MCF 10A (cell line): ENCODE results near the gene RPL7A. TPM values are rescaled to one million over a fixed set of nuclear protein-coding genes. Genes with fewer than 3 reads are reported as not detected.

Experiments used
- BruUV-seq: library from RNA; stranded (reverse); fragments of 400-500 nt; replicated peaks from 2 replicates; lab custom pipeline; 2021; lab: Mats Ljungman, UMichigan
- CTCF ChIA-PET: fragments of 300-600 bp; sonication (Branson Sonifier 250); formaldehyde crosslinking; extraction: SDS; loops from one replicate; lab custom pipeline; 2021; ENCODE audit warnings: antibody characterized with exemption, inconsistent platforms; lab: Yijun Ruan, JAX
- POLR2A ChIA-PET: fragments of 300-600, 350-650 bp; sonication (Branson Sonifier 250); formaldehyde crosslinking; extraction: SDS; loops from one replicate; lab custom pipeline; 2020; ENCODE audit warnings: antibody characterized with exemption, inconsistent platforms; lab: Yijun Ruan, JAX
- DNase-seq: peaks from one replicate; pipeline ENCODE4 v3.0.0-alpha.2; 2018; ENCODE audit not compliant: unreplicated experiment
- H3K27ac Mint-ChIP-seq: one replicate; pipeline ENCODE4 v1.8.0; 2022; ENCODE audit warnings: mild to moderate bottlenecking, low read depth, mixed read lengths; ENCODE audit not compliant: unreplicated experiment
- H3K27me3 Mint-ChIP-seq: one replicate; pipeline ENCODE4 v1.8.0; 2022; ENCODE audit warnings: mixed read lengths; ENCODE audit not compliant: insufficient read depth, unreplicated experiment
- H3K36me3 Mint-ChIP-seq: one replicate; pipeline ENCODE4 v1.8.0; 2022; ENCODE audit warnings: mild to moderate bottlenecking, moderate library complexity, mixed read lengths; ENCODE audit not compliant: insufficient read depth, unreplicated experiment
- H3K4me1 Mint-ChIP-seq: one replicate; pipeline ENCODE4 v1.8.0; 2022; ENCODE audit warnings: mixed read lengths; ENCODE audit not compliant: insufficient read depth, unreplicated experiment
- H3K4me3 Mint-ChIP-seq: one replicate; pipeline ENCODE4 v1.8.0; 2022; ENCODE audit warnings: mild to moderate bottlenecking, moderate library complexity, mixed read lengths; ENCODE audit not compliant: unreplicated experiment
- H3K9me3 Mint-ChIP-seq: one replicate; pipeline ENCODE4 v1.8.0; 2022; ENCODE audit warnings: mixed read lengths; ENCODE audit not compliant: unreplicated experiment
- CTCF ChIP-seq: fragments of 200-600 bp; IDR thresholded peaks from one replicate; pipeline ENCODE4 v1.8.0; 2022; ENCODE audit warnings: antibody characterized with exemption, mild to moderate bottlenecking; ENCODE audit not compliant: unreplicated experiment
- intact Hi-C: fragments of 100-400 bp; cut with micrococcal nuclease; formaldehyde crosslinking; loops from 2 replicates; pipeline ENCODE4 v1.14.1; 2022
- total RNA-seq: library from RNA; stranded (reverse); gene quantifications from 2 replicates; pipeline ENCODE4 v1.2.3, GENCODE V29; 2022

The RPL7A gene
- total RNA-seq, 1 experiment from 2014 or later = 2,129 TPM

- CTCF ChIA-PET = no interaction called here
- H3K27me3 Mint-ChIP-seq = peaks cover 36% of the 10 kb centered on the region
- BruUV-seq = no TSS peak
- POLR2A ChIA-PET = interaction anchor here (0.6 kb wide), 1 partner anchor 30 kb away, joined by 3 read pairs; no protein-coding TSS in a partner anchor
- DNase-seq = no peak
- intact Hi-C loops = no loop called here
- H3K9me3 Mint-ChIP-seq = no peaks in the 10 kb centered on the region
- no peak overlapping the region for H3K4me3 Mint-ChIP-seq
- H3K27ac Mint-ChIP-seq = no peak overlapping the region
- peaks cover 9% of the 10 kb centered on the region for H3K36me3 Mint-ChIP-seq
- TF ChIP-seq CTCF = no peak
- H3K4me1 Mint-ChIP-seq = no peaks in the 10 kb centered on the region
Observed at GRCh38 chr9:133397895-133398294, 49.9 kb downstream of the RPL7A start.

DNA sequence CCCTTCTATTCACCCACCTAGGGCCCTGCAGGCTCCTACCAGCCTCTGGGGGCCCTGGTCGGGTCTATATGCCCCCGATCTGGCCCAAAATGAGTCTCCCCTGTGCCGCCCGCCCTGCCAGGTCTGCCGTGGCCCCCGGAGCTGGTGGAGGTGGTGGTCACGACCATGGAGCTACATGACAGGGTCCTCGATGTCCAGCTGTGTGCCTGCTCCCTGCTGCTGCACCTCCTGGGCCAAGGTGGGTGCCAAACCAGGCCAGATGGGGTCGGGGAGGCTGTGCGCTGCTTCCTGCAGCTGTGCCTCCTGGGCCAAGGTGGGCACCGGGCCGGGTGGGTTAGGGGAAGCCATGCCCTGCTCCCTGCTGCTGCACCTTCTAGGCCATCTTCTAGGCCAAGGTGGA, 52.3 kb downstream of the RPL7A start:
- POLR2A ChIA-PET = interaction anchor here (1.1 kb wide), 1 partner anchor 18 kb away, joined by 3 read pairs; no protein-coding TSS in a partner anchor
- Mint-ChIP-seq H3K27me3 (peaks cover 25% of the 10 kb centered on the region), H3K4me3 (no peak overlapping the region), H3K9me3 (no peaks in the 10 kb centered on the region), H3K4me1 (no peaks in the 10 kb centered on the region), H3K36me3 (peaks cover 21% of the 10 kb centered on the region), H3K27ac (no peak overlapping the region)
- intact Hi-C loops = no loop called here
- no peak for DNase-seq
- no peak for TF ChIP-seq CTCF
- BruUV-seq = no TSS peak
- CTCF ChIA-PET = no interaction called here

Other genes with a start within 250 kb of the RPL7A start
- 14.2 and 15.4 TPM in 2 replicates for gene RALGDS, start 227.0 kb upstream of the RPL7A start, total RNA-seq
- gene GBGT1, start 184.3 kb upstream of the RPL7A start, total RNA-seq = not detected in 2 replicates
- gene OBP2B, start 139.0 kb upstream of the RPL7A start, total RNA-seq = not detected in 2 replicates
- not detected in 2 replicates for gene ABO, start 73.0 kb upstream of the RPL7A start, total RNA-seq
- 30.2 and 40.5 TPM in 2 replicates for gene SURF6, start 12.0 kb upstream of the RPL7A start, total RNA-seq
- 29.3 and 32.6 TPM in 2 replicates for gene MED22, start 87 bp upstream of the RPL7A start, total RNA-seq
- 30.8 and 31.2 TPM in 2 replicates for gene SURF1, start 8.3 kb downstream of the RPL7A start, total RNA-seq
- gene SURF2, start 8.3 kb downstream of the RPL7A start, total RNA-seq = 28.2 and 39.5 TPM in 2 replicates
- gene SURF4, start 27.8 kb downstream of the RPL7A start, total RNA-seq = 198 and 226 TPM in 2 replicates
- 1.3 TPM in 2 replicates for gene STKLD1, start 28.1 kb downstream of the RPL7A start, total RNA-seq
- 26.0 and 38.1 TPM in 2 replicates for gene REXO4, start 69.8 kb downstream of the RPL7A start, total RNA-seq
- gene ADAMTS13, start 74.1 kb downstream of the RPL7A start, total RNA-seq = 4.1 and 6.1 TPM in 2 replicates
- 1.5 and 3.4 TPM in 2 replicates for gene CACFD1, start 111.8 kb downstream of the RPL7A start, total RNA-seq
- gene SLC2A6, start 130.9 kb downstream of the RPL7A start, total RNA-seq = 0.32 and 0.42 TPM in 2 replicates
- not detected in 2 replicates for gene MYMK, start 176.7 kb downstream of the RPL7A start, total RNA-seq
- not detected in 2 replicates for gene ADAMTSL2, start 186.5 kb downstream of the RPL7A start, total RNA-seq